Measurements from ENCODE around the gene SEC16B.

SEC16B gene

DNA sequence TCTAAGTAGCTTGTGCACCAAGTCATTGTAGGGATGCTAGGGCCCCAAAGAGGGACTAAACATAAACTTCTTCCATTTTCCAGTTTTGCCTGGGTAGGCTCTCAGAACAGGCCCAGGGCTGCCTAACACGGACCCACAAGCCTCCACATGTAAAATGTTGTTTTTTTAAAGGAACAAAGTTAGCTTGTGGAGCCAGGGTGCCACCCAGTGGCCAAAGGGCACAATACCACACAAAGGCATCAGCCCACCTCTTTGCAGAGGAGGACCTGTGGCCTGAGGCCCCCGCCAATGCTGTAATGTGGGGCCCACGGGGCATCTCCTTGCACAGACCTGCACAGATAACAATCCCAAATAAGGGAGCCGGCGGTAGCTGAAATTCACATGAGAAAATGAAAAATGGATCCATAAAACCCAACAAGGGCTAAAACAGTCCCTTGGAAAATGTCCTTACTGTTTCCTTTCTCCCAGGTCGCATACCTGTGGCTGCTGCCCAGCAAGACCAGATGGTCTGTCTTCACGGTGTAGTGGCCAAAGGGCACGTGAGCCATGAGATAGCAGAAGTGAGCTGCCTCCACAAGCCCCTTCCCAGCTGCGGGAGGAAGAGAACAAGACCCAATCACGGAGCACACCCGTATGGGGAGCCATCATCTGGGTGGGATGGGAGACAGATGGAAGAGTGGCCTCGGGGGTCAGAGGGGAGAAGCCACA lies 23.8 kb downstream of the SEC16B start:
- ATAC-seq = peak; percentile 87
- TF ChIP-seq ZFP3 (CRISPR knock-in tag; IDR thresholded peaks at IDR 0.05) (no peak), ZFP30 (CRISPR knock-in tag; IDR thresholded peaks at IDR 0.05) (no peak), ZNF70 (CRISPR knock-in tag; IDR thresholded peaks at IDR 0.05) (no peak), OSR1 (CRISPR knock-in tag; IDR thresholded peaks at IDR 0.05) (no peak), TCF4 (CRISPR knock-in tag; IDR thresholded peaks at IDR 0.05; ENCODE audit: borderline replicate concordance) (no peak), PPARA (CRISPR knock-in tag; IDR thresholded peaks at IDR 0.05; ENCODE audit: borderline replicate concordance) (no peak), ZC3H10 (CRISPR knock-in tag; IDR thresholded peaks at IDR 0.05) (no peak), GLIS3 (CRISPR knock-in tag; IDR thresholded peaks at IDR 0.05) (no peak), CSDC2 (CRISPR knock-in tag; IDR thresholded peaks at IDR 0.05) (no peak), ESRRG (CRISPR knock-in tag; IDR thresholded peaks at IDR 0.05) (no peak), ZNF565 (CRISPR knock-in tag; conservative IDR thresholded peaks at IDR 0.05; ENCODE audit: low read depth) (no peak), RARB (CRISPR knock-in tag; IDR thresholded peaks at IDR 0.05) (no peak), SNAI2 (CRISPR knock-in tag; IDR thresholded peaks at IDR 0.05) (no peak), BACH2 (CRISPR knock-in tag; IDR thresholded peaks at IDR 0.05; ENCODE audit: borderline replicate concordance) (no peak)
- TF ChIP-seq, protein P1, sequence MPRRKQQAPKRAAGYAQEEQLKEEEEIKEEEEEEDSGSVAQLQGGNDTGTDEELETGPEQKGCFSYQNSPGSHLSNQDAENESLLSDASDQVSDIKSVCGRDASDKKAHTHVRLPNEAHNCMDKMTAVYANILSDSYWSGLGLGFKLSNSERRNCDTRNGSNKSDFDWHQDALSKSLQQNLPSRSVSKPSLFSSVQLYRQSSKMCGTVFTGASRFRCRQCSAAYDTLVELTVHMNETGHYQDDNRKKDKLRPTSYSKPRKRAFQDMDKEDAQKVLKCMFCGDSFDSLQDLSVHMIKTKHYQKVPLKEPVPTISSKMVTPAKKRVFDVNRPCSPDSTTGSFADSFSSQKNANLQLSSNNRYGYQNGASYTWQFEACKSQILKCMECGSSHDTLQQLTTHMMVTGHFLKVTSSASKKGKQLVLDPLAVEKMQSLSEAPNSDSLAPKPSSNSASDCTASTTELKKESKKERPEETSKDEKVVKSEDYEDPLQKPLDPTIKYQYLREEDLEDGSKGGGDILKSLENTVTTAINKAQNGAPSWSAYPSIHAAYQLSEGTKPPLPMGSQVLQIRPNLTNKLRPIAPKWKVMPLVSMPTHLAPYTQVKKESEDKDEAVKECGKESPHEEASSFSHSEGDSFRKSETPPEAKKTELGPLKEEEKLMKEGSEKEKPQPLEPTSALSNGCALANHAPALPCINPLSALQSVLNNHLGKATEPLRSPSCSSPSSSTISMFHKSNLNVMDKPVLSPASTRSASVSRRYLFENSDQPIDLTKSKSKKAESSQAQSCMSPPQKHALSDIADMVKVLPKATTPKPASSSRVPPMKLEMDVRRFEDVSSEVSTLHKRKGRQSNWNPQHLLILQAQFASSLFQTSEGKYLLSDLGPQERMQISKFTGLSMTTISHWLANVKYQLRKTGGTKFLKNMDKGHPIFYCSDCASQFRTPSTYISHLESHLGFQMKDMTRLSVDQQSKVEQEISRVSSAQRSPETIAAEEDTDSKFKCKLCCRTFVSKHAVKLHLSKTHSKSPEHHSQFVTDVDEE (CRISPR knock-in tag; IDR thresholded peaks at IDR 0.05) = no peak
- TF ChIP-seq, protein P2, sequence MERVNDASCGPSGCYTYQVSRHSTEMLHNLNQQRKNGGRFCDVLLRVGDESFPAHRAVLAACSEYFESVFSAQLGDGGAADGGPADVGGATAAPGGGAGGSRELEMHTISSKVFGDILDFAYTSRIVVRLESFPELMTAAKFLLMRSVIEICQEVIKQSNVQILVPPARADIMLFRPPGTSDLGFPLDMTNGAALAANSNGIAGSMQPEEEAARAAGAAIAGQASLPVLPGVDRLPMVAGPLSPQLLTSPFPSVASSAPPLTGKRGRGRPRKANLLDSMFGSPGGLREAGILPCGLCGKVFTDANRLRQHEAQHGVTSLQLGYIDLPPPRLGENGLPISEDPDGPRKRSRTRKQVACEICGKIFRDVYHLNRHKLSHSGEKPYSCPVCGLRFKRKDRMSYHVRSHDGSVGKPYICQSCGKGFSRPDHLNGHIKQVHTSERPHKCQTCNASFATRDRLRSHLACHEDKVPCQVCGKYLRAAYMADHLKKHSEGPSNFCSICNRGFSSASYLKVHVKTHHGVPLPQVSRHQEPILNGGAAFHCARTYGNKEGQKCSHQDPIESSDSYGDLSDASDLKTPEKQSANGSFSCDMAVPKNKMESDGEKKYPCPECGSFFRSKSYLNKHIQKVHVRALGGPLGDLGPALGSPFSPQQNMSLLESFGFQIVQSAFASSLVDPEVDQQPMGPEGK (CRISPR knock-in tag; IDR thresholded peaks at IDR 0.05; ENCODE audit: borderline replicate concordance) = no peak

DNA sequence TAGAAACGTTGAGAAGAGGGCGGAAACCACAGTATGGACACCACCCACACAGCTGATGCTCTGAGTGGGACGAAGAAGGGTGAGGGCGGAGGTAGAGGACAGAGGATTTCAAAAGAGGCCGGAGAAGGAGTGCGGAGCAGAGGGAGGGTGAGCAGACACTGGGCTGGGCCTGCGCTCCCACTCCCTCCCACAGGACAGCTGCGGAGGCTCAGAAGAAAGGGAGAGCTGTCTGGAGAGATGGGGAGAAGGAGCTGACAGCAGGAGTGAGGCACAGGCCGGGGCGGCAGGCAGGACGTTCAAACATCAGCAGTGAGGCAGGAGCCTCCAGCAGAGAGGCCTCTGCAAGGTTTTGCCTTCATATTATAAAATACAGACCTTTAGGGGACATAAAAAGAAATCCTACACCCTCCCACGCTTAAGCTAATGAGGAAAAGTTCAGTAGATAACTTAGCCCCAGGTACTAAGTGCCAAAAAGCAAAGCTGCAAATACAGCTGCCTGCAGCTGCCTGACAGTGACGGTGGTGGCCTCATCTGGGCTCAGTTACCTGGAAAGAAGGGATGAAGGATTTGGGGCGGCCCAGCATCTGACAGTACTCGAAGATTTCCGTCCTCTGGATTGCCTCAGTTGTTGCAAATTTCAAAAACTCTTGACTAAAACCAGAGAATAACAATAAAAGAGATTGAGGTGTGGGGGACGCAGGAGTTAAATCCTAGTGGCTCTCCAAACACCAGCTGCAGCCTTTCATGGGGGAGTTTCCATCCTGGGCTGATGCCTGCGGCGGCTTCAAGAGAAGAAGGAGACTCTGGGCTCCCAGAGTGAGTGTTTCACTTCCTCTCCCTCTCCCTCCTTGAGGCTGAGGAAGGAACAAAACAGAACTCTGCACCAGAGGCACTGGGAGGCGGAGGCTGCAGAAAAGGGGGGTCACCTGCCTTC lies 25.6 kb downstream of the SEC16B start:
- ATAC-seq = no peak

DNA sequence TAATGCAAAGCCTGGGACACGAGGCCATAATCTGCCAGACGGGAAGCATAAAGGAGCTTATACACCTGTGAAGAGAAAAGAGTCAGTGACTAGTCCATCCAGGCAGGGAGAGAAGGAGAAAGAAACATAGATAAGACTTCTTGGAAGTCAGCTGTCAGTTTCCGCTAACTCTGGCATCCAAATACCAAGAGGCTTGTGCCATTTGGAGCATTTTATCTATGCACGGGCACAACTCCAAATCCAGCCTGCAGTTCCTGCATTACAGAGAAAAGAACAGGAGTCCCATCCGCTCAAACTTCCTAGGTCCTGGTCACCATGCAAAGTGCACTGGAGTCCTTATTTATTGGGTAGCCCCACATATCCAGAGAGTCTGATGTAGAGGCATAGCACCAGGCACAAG lies 27.9 kb downstream of the SEC16B start:
- TF ChIP-seq ISL1 (CRISPR knock-in tag; IDR thresholded peaks at IDR 0.05) = no peak
- TF ChIP-seq RARB (CRISPR knock-in tag; IDR thresholded peaks at IDR 0.05) = no peak
- TF ChIP-seq ESRRG (CRISPR knock-in tag; IDR thresholded peaks at IDR 0.05) = no peak
- TF ChIP-seq, protein P2 (CRISPR knock-in tag; IDR thresholded peaks at IDR 0.05; ENCODE audit: borderline replicate concordance) = no peak
- TF ChIP-seq, protein P3, sequence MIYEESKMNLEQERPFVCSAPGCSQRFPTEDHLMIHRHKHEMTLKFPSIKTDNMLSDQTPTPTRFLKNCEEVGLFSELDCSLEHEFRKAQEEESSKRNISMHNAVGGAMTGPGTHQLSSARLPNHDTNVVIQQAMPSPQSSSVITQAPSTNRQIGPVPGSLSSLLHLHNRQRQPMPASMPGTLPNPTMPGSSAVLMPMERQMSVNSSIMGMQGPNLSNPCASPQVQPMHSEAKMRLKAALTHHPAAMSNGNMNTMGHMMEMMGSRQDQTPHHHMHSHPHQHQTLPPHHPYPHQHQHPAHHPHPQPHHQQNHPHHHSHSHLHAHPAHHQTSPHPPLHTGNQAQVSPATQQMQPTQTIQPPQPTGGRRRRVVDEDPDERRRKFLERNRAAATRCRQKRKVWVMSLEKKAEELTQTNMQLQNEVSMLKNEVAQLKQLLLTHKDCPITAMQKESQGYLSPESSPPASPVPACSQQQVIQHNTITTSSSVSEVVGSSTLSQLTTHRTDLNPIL (CRISPR knock-in tag; IDR thresholded peaks at IDR 0.05; ENCODE audit: low read depth) = no peak

More for the DNA sequence above, 25.6 kb downstream of the SEC16B start:
- TF ChIP-seq BACH2 (CRISPR knock-in tag; IDR thresholded peaks at IDR 0.05; ENCODE audit: borderline replicate concordance) (no peak), ZFP30 (CRISPR knock-in tag; IDR thresholded peaks at IDR 0.05) (no peak), CSDC2 (CRISPR knock-in tag; IDR thresholded peaks at IDR 0.05) (no peak), RARB (CRISPR knock-in tag; IDR thresholded peaks at IDR 0.05) (no peak), OSR1 (CRISPR knock-in tag; IDR thresholded peaks at IDR 0.05) (no peak), ZC3H10 (CRISPR knock-in tag; IDR thresholded peaks at IDR 0.05) (no peak)
- TF ChIP-seq, protein P2 (CRISPR knock-in tag; IDR thresholded peaks at IDR 0.05; ENCODE audit: borderline replicate concordance) = no peak
- TF ChIP-seq, protein P3 (CRISPR knock-in tag; IDR thresholded peaks at IDR 0.05; ENCODE audit: low read depth) = no peak

More for the DNA sequence above, 27.9 kb downstream of the SEC16B start:
- no peak for ATAC-seq
